Esophagus muscularis mucosa (tissue), 4 donors: ENCODE data around the gene GTF2H4.

Source experiments
- EP300 ChIP-seq: sonication (generic); formaldehyde crosslinking; IDR thresholded peaks from one replicate; pipeline ENCODE4 v1.6.1; 2017; ENCODE audit warnings: antibody characterized with exemption
- POLR2A ChIP-seq: fragments of 450-650 bp; IDR thresholded peaks from one replicate; pipeline ENCODE4 v1.6.1; 2017; ENCODE audit warnings: antibody characterized with exemption, moderate library complexity, mild to moderate bottlenecking, low read depth
- POLR2AphosphoS5 ChIP-seq, 2 donors: sonication (generic); formaldehyde crosslinking; IDR thresholded peaks; one replicate each; pipeline ENCODE4 v1.6.1; 2017; ENCODE audit warnings: antibody characterized with exemption in 2 of 2
- TF ChIP-seq, protein P1 (sequence below), 3 experiments: fragments of 200-600 bp in 2 of 3; fragments of 450-650 bp in 1 of 3; sonication (generic) in 2 of 3; IDR thresholded peaks; one replicate each; pipeline ENCODE4 v1.5.1; 2017 to 2019; ENCODE audit warnings: antibody characterized with exemption in 3 of 3, mild to moderate bottlenecking in 2 of 3, moderate library complexity in 1 of 3

DNA sequence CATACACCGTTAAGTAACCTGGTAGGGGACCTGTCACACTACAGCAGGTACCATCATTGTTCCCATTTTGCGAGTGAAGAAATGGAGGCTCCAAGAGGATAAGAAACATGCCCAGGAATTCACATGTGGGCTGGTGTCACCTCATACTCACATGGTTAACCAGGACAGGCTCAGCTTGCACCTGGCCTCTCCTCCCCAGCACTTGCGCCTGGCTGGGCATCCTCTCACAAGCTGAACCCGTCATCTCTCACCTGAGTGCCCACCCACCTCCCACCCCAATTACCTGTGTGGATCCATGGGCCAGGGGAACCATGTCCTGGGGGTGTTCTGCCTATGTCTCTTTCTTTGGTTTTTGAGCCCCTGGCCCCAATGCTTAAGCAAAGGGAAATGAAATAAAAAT lies 22.5 kb downstream of the GTF2H4 start:
- TF ChIP-seq, protein P1, sequence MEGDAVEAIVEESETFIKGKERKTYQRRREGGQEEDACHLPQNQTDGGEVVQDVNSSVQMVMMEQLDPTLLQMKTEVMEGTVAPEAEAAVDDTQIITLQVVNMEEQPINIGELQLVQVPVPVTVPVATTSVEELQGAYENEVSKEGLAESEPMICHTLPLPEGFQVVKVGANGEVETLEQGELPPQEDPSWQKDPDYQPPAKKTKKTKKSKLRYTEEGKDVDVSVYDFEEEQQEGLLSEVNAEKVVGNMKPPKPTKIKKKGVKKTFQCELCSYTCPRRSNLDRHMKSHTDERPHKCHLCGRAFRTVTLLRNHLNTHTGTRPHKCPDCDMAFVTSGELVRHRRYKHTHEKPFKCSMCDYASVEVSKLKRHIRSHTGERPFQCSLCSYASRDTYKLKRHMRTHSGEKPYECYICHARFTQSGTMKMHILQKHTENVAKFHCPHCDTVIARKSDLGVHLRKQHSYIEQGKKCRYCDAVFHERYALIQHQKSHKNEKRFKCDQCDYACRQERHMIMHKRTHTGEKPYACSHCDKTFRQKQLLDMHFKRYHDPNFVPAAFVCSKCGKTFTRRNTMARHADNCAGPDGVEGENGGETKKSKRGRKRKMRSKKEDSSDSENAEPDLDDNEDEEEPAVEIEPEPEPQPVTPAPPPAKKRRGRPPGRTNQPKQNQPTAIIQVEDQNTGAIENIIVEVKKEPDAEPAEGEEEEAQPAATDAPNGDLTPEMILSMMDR (IDR thresholded peaks at IDR 0.05): no peak
- TF ChIP-seq POLR2AphosphoS5 (IDR thresholded peaks at IDR 0.05) (no peak), POLR2A (no peak), EP300 (no peak)
